Activated CD4-positive, alpha-beta T cell treated with anti-CD3 and anti-CD28 coated beads, Interleukin-2, amount 50 U/mL, for 1 hour (primary cell): ENCODE data around the gene RAD1.
"Not testable (repeated sequence)": the region's sequence is repeated elsewhere in the genome, so short reads cannot be mapped to it uniquely, and the experiment has no call there.

Experiments
- DNase-seq: peaks from one replicate; pipeline ENCODE4 v3.0.0-alpha.2; 2020

Gene RAD1, protein sequence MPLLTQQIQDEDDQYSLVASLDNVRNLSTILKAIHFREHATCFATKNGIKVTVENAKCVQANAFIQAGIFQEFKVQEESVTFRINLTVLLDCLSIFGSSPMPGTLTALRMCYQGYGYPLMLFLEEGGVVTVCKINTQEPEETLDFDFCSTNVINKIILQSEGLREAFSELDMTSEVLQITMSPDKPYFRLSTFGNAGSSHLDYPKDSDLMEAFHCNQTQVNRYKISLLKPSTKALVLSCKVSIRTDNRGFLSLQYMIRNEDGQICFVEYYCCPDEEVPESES

DNA sequence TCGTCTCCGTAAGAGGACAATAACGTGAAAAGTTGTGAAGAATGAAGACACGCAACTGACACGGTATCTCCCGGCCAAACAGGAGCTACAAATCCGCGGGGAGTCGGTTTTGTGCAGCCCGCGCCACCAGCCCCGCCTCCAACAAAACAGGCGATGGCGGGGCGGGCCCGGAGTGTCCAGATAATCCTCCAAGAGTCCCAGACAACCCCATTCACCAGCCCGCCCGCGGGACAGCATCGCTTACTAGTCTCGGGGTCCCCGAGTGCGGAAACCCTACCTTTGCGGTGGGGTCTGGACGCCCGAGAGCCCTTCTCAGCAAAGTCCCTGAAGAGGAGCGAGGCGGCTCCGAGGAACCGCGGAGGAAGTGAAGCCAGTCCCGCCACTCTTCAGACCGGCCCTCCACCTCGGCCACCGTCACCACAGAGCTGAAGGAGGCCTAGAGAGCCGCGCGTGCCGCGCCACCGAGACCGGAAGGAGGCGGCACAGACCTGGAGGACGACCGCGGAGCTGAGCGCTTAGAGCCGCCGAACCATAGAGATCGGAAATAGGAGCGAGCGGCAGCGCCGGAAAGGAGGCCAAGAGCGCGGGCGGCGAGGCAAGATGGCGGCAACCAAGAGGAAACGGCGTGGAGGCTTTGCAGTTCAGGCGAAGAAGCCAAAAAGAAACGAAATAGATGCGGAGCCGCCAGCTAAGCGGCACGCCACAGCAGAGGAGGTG, at the start of gene RAD1, which contains the start of gene BRIX1:
RAD1 (minus strand) TSS at position 366 of the 717 bp plus-strand sequence. CDS start 612 bp downstream, outside the sequence.
BRIX1 (plus strand) TSS at position 573 of the 717 bp plus-strand sequence; CDS start at position 601, 28 bp downstream.
- peak; percentile 91 for DNase-seq

DNA sequence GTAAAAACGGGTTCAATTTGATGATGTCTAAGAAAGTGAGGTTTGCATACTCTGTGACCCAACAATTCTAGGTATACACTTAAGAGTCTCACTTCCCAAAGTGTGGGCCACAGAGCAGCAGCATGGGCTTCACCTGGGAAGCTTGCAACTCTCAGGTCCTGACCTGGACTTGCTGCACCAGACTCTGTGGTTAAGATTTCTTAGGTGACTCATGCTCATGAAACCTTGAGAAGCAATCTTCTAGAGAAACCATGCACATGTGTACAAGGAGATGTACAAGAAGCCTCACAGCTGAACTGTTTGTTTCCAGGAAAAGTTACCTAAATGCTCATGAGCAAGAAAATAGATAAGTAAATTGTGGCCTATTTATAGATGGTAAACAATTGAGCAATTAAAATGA, 44.0 kb upstream of the RAD1 start:
- no peak for DNase-seq

DNA sequence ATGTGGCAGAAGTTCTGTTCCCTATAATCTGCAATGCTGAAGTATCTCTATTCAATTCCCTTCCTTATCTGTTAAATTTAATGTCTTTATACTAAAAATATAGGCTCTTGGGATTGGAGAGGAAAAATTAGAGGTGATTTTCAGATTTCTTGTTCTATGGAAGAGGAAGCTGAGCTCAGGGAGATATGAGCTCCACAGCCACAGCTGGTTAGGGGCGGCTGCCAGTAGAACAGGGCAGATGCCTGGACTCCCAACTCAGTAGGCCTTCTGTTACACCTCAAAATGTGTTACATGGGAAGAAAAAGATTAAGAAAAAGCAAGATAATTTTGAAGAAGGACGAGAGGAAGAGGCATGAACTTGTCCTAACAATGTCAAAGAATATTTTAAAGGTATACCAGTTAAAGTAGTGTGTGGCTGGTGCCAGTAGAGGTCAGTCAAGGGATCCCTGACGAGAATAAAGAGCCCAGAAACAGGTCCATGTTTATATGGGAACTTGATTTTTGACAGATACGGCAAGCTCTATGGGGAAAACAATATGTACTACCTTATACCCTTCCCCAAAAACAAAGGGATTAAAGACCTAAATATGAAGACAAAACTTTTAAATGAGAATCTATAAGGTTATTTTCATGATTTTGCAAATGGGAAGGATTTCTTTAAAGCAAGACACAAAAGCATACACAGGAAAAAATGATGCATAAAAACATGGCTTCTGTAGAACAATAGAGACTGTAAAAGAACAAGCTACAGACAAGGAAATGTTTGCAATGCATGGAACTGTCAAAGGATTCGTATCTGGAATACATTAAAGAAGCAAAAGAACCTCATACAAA, 42.8 kb upstream of the RAD1 start:
- no peak for DNase-seq

DNA sequence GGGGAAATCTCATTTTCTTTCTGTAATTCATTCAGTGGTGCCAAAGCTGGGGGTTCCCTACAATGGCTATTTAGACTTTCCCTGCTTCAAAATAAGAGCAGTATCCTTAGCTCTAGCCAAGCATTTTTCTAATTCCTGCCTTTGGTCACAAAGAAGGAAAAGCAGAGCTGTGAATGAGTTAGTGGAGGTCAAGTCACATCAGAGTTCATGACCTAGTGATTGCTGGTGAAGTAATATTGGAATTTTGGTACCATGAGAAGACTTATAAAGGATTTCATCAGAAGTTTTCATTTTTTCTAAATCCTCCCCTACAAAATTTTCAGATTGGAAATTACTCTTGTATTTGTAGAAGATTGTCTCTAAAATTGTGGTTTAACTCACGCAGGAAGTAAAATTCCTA, 42.0 kb upstream of the RAD1 start:
- no peak for DNase-seq

DNA sequence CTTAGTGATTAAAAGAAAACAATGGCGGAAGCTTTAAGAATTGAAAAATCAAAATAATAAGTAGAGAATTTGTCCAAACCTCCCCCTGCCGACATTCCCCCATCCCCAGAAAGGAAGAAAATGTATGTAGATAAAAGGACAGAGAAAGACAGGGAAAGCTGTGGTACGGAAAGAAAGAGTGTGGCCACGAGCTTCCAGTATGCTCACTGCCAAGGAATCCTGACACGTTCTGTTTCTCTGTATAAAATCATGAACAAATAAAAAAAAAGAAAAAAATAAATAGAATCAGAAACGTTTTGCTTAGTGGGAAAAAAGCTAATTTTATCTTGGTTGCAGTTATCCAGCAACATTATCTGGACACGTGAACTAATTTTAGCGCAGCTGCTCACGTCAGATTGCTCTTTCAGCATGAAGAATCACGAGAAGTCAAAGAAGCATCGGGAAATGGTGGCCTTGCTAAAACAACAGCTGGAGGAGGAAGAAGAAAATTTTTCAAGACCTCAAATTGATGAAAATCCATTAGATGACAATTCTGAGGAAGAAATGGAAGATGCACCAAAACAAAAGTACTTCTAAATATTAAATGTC, 29.2 kb upstream of the RAD1 start:
- DNase-seq, result no peak

DNA sequence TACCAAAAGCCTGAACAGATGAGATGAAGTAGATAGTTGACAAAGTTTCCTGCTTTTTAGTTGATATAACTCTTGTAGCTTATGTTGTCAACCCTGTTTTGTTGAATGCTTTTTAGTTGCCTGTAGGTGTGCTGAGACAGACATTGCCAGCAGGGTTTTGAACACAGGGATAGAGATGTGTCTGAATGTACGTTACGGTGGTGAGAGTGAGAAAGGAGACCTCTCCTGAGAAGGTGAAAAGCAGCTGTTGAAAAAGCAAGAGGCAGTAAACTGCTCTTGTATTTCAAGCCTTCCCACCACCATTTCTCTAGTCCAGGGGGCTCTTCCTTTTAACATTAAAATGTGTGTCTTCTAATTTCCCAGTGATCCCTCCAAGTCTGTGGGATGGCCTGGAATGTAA, 28.7 kb upstream of the RAD1 start:
- DNase-seq, result no peak

DNA sequence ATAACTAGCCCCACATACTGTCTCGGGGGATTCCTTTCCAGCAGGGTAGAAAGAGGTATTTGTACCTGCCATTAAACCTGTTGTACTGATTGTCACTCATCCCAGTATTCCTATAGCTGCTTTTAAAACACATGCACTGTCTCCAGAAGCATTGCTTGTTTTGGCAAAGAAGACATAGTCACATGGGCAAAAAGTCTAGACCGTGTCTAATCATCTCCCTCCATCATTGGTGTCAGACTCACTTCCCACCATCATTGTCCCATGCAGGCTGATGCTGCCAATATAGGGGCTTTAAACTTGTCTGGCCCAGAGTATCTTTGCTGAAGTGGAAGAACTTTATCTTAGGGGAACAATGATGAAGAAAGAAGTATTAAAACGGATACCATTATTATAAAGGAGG, 26.6 kb upstream of the RAD1 start:
- no peak for DNase-seq

DNA sequence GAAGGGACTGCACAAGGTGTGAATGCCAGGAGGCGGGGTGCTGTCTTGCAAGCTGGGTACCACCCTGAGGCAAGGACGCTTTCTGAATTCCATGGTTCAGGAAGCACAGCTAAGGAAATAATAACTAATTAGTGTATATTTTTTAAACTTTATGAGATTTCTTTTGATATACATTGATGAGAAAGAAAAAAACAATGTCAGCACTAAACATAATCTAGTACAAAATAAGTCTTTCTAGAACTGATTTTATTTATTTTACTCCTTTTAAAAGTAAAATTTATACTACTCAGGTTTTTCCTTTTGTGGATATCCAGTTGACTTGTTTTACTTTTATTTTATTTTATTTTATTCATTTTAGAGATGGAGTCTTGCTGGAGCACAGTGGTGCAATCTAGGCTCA, 17.6 kb upstream of the RAD1 start:
- no peak for DNase-seq

DNA sequence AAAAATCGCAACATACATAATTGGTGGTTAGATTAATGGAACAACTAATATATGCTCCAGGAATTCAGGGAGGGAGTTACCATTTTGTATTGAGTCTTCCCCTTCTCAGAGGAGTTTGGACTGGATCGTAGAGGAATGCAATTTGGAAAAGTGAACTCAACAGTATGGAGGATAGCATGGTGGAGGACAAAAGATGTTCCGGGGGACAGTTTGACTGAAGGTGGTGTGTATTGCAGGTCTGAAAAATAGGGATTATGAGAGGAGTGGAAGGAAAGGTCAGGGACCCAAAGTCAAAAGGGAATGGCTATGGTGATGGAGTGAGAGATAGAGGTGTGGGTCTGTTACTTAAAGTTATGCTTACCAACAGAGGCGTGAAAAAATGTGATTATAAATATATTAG, 15.6 kb upstream of the RAD1 start:
- DNase-seq, result no peak

DNA sequence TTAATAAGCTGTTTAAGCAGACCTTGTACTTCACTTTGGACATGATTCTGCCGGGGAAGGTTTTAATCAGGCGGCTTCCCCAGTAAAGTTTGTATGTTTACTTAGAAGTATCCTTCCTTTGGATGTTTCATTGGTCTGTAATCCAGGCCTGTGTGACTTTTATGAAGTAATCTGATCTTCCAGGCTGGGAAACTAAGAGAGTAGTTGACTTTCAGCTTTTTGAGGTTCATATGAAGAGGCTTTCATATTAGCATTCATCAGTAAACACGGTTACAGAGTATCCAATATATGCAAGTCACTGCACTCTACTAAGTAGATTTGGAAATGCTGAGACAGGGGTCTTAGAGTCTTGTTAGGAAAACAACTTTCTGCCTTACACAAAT, 15.1 kb upstream of the RAD1 start:
- no peak for DNase-seq

DNA sequence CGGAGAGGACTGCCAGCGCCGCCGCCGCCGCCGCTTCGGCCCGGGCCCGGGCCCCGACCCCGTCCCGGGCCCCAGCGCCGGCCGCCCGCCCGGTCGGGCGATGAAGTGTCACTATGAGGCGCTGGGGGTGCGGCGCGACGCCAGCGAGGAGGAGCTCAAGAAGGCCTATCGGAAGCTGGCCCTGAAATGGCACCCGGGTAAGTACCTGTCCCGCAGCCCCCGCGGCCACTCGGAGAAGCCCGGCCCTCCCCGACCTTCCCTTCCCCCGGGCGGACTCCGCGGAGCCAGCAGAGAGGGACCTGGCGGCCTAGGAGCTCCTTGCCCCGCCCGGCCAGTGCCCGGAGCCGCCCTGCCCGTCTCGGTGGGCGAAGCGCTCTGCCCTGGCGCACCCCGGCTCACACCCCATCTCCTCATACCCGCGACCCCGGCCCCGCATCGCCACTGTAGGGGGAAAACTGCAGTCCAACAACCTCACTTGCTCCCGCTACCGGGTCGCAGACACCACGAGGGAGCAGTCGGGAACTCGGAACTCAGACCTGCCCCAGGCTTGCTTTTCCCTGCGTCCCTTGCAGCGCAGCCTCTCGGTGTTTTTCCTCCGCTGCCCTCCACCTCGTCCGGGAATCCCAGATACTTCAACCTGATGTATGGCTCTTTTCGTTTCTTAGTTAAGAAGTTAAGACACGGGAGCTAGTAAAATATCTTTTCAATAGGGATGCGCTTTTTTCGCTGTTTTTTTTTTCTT, 14.6 kb upstream of the RAD1 start:
- DNase-seq, result peak; percentile 73

DNA sequence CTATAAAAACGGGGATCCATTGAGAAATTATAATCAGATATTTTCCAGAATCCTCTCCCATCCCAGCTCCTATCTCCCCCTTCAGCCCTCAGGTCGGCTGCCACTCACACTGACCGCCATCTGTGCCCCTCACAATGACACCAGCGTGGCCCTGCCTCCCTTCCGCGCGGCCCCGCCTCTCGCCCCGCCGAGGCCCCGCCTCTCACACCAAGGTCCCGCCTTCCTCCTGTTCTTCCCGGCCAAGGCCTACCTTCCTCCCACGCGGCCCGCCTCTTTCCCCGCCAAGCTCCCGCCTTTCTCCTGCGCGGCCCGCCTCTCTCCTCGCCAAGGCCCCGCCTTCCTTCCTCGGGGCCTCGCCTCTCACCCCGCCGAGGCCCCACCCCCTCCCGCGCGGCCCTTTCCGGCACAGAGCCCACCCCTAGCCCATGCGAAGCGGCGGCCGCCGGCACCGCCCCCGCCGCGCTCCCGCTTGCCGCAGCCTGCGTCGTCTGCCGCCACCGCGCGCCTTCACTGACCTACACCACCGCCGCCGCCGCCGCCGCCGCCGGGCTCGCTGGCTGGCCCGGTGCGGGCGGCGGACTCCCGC, 13.9 kb upstream of the RAD1 start, which contains the start of gene DNAJC21:
DNAJC21 (plus strand) TSS at position 426 of the 586 bp plus-strand sequence. CDS start 261 bp downstream, outside the sequence.
- peak; percentile 96 for DNase-seq

DNA sequence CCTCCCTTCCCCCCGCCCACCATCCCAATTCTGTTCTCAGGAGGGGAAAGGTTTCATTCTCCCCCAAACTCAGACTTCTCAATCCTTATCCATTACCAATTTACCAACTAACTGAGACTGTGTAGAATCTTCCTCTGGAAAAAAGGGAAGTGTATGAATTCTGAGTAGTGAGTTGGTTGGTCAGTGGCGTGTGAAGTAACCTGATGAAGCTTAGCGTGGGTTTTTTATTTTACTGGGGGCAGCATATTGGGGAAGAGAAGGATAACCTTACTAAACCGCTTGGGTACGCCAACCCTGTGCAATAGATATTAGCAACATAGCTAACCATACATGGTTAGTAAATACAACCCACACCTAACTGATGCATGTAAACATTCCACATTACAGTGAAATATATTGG, 13.0 kb upstream of the RAD1 start:
- no peak for DNase-seq

DNA sequence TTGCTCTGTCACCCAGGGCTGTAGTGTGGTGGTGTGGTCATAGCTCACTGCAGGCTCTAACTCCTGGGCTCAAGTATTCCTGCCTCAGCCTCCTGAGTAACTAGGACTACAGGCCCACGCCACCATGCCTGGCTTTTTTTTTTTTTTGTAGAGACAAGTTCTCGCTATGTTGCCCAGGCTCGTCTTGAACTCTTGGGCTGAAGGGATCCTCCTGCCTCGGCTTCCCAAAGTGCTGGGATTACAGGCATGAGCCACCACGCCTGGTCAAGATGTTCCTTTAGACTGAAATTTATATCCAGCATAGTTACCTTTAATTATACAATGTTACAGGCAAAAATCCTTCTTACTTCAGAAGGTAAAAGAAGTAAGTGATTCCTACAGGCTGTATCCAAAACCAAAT, 12.5 kb upstream of the RAD1 start:
- DNase-seq, result no peak

DNA sequence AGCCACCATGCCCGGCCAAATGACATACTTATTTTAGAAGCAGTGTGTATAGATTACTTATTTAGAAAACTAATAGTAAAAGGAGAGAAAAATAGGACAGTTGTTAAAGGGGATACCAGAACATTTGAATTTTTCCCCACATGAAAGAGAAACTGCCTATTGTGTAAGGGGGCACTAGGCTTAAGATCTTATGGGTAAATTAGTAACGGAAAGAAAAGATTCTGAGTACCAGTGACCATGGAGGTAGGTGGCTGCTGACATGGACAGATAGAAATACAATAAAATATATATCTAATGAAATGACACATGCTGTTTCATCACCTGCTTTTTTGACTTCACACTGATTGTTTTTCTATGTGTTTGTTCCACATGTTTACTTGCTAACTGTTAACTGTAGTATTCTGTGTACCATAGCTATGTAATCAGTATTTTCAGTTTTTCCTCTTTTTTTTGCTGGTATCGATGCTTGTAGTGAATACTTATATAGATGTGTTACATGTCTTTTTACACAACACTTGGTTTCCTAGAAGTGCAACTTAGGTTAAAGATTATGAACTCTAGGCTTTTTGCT, 11.1 kb upstream of the RAD1 start:
- no peak for DNase-seq

DNA sequence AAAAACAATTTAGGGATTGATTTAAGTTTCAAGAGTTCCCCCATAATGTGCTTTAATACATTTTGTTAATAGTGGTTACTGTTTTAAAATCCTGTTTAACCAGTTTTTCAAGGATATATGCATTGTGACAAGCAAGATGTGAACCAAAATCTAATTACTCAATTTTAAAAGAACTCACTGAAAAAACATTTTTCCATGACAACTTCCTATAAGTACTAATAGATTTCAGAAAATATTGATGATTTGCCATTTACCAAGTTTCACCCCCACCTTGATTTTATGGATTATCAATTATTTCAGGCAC, 9.1 kb upstream of the RAD1 start:
- DNase-seq, result no peak

DNA sequence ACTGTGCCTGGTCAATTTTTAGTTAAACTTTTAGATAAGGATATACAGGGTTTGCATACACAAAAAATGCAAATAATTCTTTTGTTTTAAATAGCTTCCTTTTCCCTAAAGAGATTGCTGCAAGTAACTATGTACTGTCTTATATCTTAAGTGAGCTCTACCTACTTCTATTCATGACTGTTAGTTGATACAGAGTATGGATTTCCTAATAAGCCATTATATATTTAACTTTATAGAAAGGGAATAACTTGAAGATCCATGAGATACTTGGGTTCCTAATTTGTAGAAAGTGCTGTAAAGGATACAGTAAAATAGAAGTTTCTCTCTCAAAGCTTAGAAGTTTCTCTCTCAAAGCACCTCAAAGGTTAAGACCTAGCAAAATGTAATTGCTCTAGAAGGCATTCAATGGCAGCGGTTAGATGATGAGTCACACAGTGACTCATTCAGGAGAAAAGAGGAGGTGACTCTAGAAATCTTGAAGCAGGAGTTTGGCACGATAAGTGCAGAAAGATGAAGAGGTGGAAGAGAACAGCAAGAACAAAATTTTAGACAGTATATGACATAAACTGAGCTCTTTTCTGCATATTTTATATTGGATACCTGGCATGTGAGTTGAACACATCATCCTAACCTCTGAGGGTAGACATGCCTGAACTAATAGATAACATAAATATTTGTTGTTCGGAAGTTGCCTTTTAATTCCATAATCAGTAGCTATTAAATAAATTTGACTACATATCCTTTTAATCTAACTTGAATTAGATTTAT, 8.6 kb upstream of the RAD1 start:
- no peak for DNase-seq

DNA sequence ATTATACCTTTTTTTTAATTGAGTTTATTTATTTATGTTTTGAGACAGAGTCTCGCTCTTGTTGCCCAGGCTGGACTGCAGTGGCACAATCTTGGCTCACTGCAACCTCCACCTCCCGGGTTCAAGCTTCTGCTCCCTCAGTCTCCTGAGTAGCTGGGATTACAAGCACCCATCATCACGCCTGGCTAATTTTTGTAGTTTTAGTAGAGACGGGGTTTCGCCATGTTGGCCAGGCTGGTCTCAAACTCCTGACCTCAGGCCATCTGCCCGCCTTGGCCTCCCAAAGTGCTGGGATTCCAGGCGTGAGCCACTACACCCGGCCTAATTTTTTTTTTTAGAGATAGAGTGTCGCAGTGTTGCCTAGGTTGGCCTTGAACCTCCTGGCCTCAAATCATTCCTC, 8.0 kb upstream of the RAD1 start:
- DNase-seq, result not testable (repeated sequence)

DNA sequence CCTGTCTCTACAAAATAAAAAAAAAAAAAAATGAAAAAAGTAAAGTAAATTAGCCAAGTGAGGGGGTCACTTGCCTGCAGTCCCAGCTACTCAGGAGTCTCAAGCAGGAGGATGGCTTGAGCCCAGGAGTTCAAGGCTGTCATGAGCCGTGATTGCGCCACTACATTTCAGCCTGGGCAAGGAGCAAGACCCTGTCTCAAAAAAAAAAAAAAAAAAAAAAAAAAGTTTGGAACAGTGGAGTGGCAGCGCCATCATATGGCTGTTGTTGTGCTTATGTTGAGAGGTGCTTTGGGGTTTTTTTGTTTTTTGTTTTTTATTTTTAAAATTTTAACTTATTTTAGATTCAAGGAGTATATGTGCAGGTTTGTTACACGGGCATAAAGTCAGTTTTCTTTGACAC, 3.8 kb upstream of the RAD1 start:
- no peak for DNase-seq

DNA sequence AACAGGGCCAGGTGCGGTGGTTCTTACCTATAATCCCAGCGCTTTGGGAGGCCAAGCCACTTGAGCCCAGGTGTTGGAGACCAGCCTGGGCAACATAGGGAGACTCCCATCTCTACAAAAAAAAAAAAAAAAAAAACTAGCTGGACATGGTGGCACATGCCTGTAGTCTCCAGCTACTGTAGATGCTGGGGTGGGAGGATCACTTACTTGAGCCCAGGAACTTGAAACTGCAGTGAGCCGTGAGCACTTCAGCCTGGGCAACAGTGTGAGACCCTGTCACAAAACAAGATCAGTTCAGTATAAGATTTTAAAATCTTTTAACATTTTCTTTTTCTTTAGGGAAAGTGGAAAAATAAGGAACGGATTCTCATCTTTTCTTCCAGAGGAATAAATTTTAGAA, 2.7 kb upstream of the RAD1 start:
- no peak for DNase-seq

DNA sequence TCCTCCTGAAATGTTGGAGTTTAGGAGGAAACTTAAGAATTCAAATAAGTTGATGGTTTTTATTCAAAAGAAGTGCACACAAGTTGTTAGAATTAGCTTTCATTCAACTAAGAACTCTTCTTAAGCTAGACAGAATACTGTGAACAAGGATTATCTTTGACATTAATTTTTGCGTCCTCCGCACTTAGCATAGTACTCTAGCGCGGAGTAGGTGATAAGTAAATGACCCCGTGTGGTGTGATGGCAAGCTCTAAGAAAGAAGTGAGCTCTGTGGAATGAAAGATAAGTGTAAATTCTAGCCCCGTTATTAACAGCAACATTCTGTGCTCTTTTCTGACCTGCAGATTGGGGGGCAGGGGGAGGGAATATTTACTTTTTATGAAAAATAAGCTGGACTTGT, 1.2 kb upstream of the RAD1 start:
- no peak for DNase-seq
